SKM-1 (cell line): ENCODE data around the gene DACH1.
A peak's percentile ranks its signal among the peaks of the same experiment; 100 is the strongest.

ENCODE experiments used
- DNase-seq: peaks from one replicate; lab custom pipeline; 2025; ENCODE audit not compliant: unreplicated experiment; lab: John Stamatoyannopoulos, UW

Gene DACH1

GRCh38 chr13:71830736-71831135 lies 36.3 kb downstream of the DACH1 start:
- DNase-seq = no peak

GRCh38 chr13:71830323-71830722 lies 36.7 kb downstream of the DACH1 start:
- DNase-seq = no peak

GRCh38 chr13:71829547-71829946 lies 37.5 kb downstream of the DACH1 start:
- DNase-seq = no peak

- DNase-seq = no peak
These were observed 38.4 kb downstream of the DACH1 start for GRCh38 chr13:71828564-71828963.

GRCh38 chr13:71828117-71828516 lies 38.9 kb downstream of the DACH1 start:
- DNase-seq = peak; percentile 55

- no peak for DNase-seq
These were observed 39.8 kb downstream of the DACH1 start for GRCh38 chr13:71827241-71827640.

- DNase-seq = peak; percentile 15
These were observed 46.3 kb downstream of the DACH1 start for GRCh38 chr13:71820699-71821098.

GRCh38 chr13:71817335-71817734 lies 49.7 kb downstream of the DACH1 start:
- DNase-seq = no peak

GRCh38 chr13:71814806-71815360 lies 52.1 kb downstream of the DACH1 start:
- DNase-seq = no peak

- no peak for DNase-seq
These were observed 53.8 kb downstream of the DACH1 start for GRCh38 chr13:71813187-71813586.

- no peak for DNase-seq
These were observed 55.7 kb downstream of the DACH1 start for GRCh38 chr13:71811344-71811743.

- no peak for DNase-seq
These were observed 58.3 kb downstream of the DACH1 start for GRCh38 chr13:71808708-71809107.

GRCh38 chr13:71806886-71807285 lies 60.1 kb downstream of the DACH1 start:
- no peak for DNase-seq

GRCh38 chr13:71803066-71803465 lies 63.9 kb downstream of the DACH1 start:
- DNase-seq = no peak

GRCh38 chr13:71801781-71802180 lies 65.2 kb downstream of the DACH1 start:
- DNase-seq = no peak

GRCh38 chr13:71801165-71801760 lies 65.7 kb downstream of the DACH1 start:
- no peak for DNase-seq

GRCh38 chr13:71799324-71799723 lies 67.7 kb downstream of the DACH1 start:
- DNase-seq = no peak

GRCh38 chr13:71798707-71799106 lies 68.3 kb downstream of the DACH1 start:
- DNase-seq = no peak

GRCh38 chr13:71797517-71797916 lies 69.5 kb downstream of the DACH1 start:
- DNase-seq = no peak

- DNase-seq = no peak
These were observed 77.2 kb downstream of the DACH1 start for GRCh38 chr13:71789693-71790329.

- DNase-seq = no peak
These were observed 78.0 kb downstream of the DACH1 start for GRCh38 chr13:71789037-71789436.

GRCh38 chr13:71787414-71787813 lies 79.6 kb downstream of the DACH1 start:
- DNase-seq = no peak

- DNase-seq = no peak
These were observed 80.1 kb downstream of the DACH1 start for GRCh38 chr13:71786875-71787274.
